A673 (cell line): Measurements from ENCODE around the gene SETDB2. TPM values are rescaled to one million over a fixed set of nuclear protein-coding genes. Genes with fewer than 3 reads are reported as not detected.

ENCODE experiments used
- BruUV-seq: library from RNA; stranded (reverse); fragments of 400-500 nt; replicated peaks from 2 replicates; lab custom pipeline; 2021; lab: Mats Ljungman, UMichigan
- CTCF ChIA-PET: fragments of 300-600 bp; sonication (Branson Sonifier 250); formaldehyde crosslinking; loops from one replicate; lab custom pipeline; 2022; ENCODE audit warnings: antibody characterized with exemption; lab: Charles Lee
- POLR2A ChIA-PET: fragments of 300-600 bp; sonication (Branson Sonifier 250); formaldehyde crosslinking; loops from one replicate; lab custom pipeline; 2022; ENCODE audit warnings: antibody characterized with exemption; ENCODE audit not compliant: low non-redundant PET; lab: Charles Lee
- DNase-seq: peaks from one replicate; pipeline ENCODE4 v3.0.0-alpha.2; 2015; ENCODE audit warnings: low spot score
- H3K27ac ChIP-seq: fragments of 200-600 bp; sonication (generic); 2 replicates; pipeline ENCODE4 v1.5.1; 2016; ENCODE audit warnings: mixed run types, low read depth, mild to moderate bottlenecking, mixed read lengths, antibody characterized with exemption, low read length; ENCODE audit not compliant: poor library complexity, severe bottlenecking
- H3K27me3 ChIP-seq: fragments of 200-600 bp; sonication (generic); replicated peaks from 2 replicates; pipeline ENCODE4 v1.6.1; 2017; ENCODE audit warnings: mixed run types, low read depth, mild to moderate bottlenecking, mixed read lengths, antibody characterized with exemption, low read length; ENCODE audit not compliant: insufficient read depth, poor library complexity
- H3K36me3 ChIP-seq: fragments of 200-600 bp; sonication (generic); 2 replicates; pipeline ENCODE4 v1.6.1; 2016; ENCODE audit warnings: mixed run types, mild to moderate bottlenecking, mixed read lengths, antibody characterized with exemption, low read length; ENCODE audit not compliant: insufficient read depth, poor library complexity, severe bottlenecking
- H3K4me1 ChIP-seq: fragments of 200-600 bp; sonication (generic); 2 replicates; pipeline ENCODE4 v1.6.1; 2017; ENCODE audit warnings: mixed run types, mild to moderate bottlenecking, mixed read lengths, antibody characterized with exemption, low read length; ENCODE audit not compliant: insufficient read depth, poor library complexity, severe bottlenecking
- H3K4me3 ChIP-seq: fragments of 200-600 bp; sonication (generic); 2 replicates; pipeline ENCODE4 v1.5.1; 2016; ENCODE audit warnings: low read depth, mixed run types, mild to moderate bottlenecking, mixed read lengths, low read length; ENCODE audit not compliant: poor library complexity, severe bottlenecking
- H3K9me3 ChIP-seq: fragments of 200-600 bp; sonication (generic); 2 replicates; pipeline ENCODE4 v1.6.1; 2016; ENCODE audit warnings: mixed run types, low read depth, mild to moderate bottlenecking, mixed read lengths, antibody characterized with exemption, low read length; ENCODE audit not compliant: poor library complexity, severe bottlenecking
- EZH2 ChIP-seq: fragments of 200-600 bp; sonication (generic); IDR thresholded peaks from 2 replicates; pipeline ENCODE4 v1.6.1; 2017; ENCODE audit warnings: borderline replicate concordance, low read depth, mild to moderate bottlenecking, mixed read lengths, antibody characterized with exemption, low read length; ENCODE audit not compliant: poor library complexity, severe bottlenecking
- intact Hi-C: fragments of 100-400 bp; cut with micrococcal nuclease; formaldehyde crosslinking; loops from one replicate; pipeline ENCODE4 v1.10.0; 2022; ENCODE audit not compliant: unreplicated experiment
- total RNA-seq: library from RNA; stranded (reverse); gene quantifications from 2 replicates; pipeline ENCODE4 v1.2.3, GENCODE V29; 2021
- TF ChIP-seq, protein P1 (sequence below): fragments of 300-800, 200-600 bp; sonication (generic); conservative IDR thresholded peaks from 2 replicates; pipeline ENCODE4 v1.5.1; 2017; ENCODE audit warnings: low read depth, mild to moderate bottlenecking, antibody characterized with exemption, low read length, moderate library complexity, mixed read lengths

Gene SETDB2
- total RNA-seq, 1 experiment from 2014 or later: 3.8 TPM

DNA sequence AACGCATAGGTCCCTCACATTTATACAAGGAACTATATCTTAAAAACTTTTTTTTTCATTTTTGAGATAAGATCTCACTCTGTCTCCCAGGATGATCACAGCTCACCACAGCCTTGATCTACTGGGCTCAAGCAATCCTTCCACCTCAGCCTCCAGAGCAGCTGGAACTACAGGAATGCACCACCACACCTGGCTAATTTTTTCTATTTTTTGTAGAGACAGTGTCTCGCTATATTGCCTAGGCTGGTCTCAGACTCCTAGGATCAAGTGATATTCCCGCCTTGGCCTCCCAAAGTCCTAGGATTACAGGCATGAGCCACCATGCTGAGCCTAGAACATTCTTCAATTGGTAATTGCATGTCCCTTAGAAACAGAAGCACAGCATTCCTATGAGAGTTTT lies 99.6 kb downstream of the SETDB2 start:
- Histone ChIP-seq H3K4me1 (no peaks in the 10 kb centered on the region), H3K27ac (no peak overlapping the region), H3K9me3 (no peaks in the 10 kb centered on the region), H3K4me3 (no peak overlapping the region), H3K27me3 (no peaks in the 10 kb centered on the region), H3K36me3 (peaks cover 9% of the 10 kb centered on the region)
- TF ChIP-seq EZH2: no peak
- TF ChIP-seq, protein P1, sequence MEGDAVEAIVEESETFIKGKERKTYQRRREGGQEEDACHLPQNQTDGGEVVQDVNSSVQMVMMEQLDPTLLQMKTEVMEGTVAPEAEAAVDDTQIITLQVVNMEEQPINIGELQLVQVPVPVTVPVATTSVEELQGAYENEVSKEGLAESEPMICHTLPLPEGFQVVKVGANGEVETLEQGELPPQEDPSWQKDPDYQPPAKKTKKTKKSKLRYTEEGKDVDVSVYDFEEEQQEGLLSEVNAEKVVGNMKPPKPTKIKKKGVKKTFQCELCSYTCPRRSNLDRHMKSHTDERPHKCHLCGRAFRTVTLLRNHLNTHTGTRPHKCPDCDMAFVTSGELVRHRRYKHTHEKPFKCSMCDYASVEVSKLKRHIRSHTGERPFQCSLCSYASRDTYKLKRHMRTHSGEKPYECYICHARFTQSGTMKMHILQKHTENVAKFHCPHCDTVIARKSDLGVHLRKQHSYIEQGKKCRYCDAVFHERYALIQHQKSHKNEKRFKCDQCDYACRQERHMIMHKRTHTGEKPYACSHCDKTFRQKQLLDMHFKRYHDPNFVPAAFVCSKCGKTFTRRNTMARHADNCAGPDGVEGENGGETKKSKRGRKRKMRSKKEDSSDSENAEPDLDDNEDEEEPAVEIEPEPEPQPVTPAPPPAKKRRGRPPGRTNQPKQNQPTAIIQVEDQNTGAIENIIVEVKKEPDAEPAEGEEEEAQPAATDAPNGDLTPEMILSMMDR: no peak
- ChIA-PET CTCF (no interaction called here), POLR2A (no interaction called here)
- intact Hi-C loops: no loop called here
- BruUV-seq: no TSS peak
- DNase-seq: no peak

Other genes starting within 250 kb of the SETDB2 start
- not detected in 2 replicates for gene MLNR, start 223.9 kb upstream of the SETDB2 start, total RNA-seq
- 19.2 and 24.2 TPM in 2 replicates for gene CDADC1, start 196.3 kb upstream of the SETDB2 start, total RNA-seq
- 3.6 and 4.0 TPM in 2 replicates for gene CAB39L, start 210 bp upstream of the SETDB2 start, total RNA-seq
- gene PHF11, start 51.7 kb downstream of the SETDB2 start, total RNA-seq: 16.0 and 17.0 TPM in 2 replicates
- gene RCBTB1, start 141.3 kb downstream of the SETDB2 start, total RNA-seq: 12.7 and 18.4 TPM in 2 replicates
- gene ARL11, start 184.2 kb downstream of the SETDB2 start, total RNA-seq: not detected in 2 replicates
- 64.1 and 66.5 TPM in 2 replicates for gene EBPL, start 247.2 kb downstream of the SETDB2 start, total RNA-seq